ENCODE measurements around the gene KCTD17.

The KCTD17 gene, protein sequence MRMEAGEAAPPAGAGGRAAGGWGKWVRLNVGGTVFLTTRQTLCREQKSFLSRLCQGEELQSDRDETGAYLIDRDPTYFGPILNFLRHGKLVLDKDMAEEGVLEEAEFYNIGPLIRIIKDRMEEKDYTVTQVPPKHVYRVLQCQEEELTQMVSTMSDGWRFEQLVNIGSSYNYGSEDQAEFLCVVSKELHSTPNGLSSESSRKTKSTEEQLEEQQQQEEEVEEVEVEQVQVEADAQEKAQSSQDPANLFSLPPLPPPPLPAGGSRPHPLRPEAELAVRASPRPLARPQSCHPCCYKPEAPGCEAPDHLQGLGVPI

DNA sequence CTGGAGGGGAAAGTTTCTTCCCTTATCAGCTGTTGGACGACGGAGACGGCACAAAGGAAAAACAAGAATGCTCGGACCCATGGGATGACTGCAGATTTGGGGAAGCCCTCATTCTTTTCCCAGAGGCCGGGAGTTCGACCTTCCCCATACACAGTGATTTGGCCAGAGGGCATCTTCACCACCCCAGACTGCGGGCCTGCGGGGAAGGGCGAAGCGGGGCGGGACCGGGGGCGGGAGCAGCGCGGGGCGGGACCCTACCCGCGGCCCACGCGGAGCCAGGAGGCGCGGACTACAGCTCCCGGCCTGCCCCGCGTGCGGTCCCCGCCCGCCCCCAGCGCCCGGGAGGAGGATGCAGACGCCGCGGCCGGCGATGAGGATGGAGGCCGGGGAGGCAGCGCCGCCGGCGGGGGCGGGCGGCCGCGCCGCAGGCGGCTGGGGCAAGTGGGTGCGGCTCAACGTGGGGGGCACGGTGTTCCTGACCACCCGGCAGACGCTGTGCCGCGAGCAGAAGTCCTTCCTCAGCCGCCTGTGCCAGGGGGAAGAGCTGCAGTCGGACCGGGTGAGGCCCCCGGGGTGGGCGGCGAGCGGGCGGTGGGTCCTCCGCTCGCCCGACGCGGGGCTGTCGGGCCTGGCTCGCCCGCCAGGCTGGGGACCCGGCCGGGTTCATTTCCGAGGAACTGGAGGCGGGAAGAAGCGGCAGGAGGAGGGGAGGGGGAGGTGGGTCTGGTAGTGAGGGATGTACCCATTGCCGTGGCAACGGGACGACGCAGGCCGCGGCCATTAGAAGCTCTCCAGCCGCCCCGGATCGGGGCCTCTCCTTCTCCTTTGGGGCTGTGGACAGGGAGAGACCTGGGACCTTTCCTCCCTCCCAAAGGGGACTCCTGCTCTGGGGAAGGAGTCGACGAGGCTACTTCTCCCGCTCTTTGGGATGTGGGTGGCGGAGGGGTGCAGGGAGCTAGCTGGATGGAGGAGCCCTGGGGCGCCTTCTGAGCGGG, at the start of gene KCTD17:
TSS of gene KCTD17 (plus strand) at position 352 of the 995 bp plus-strand sequence. CDS start at position 371, 19 bp downstream.
- DNase-seq (ENCODE audit: low spot score), result peak; percentile 97

- no peak for DNase-seq (ENCODE audit: low spot score)
These were observed 49.7 kb upstream of the KCTD17 start for GRCh38 chr22:37001826-37002225.

- no peak for DNase-seq (ENCODE audit: low spot score)
These were observed 48.9 kb upstream of the KCTD17 start for GRCh38 chr22:37002633-37003032.

DNA sequence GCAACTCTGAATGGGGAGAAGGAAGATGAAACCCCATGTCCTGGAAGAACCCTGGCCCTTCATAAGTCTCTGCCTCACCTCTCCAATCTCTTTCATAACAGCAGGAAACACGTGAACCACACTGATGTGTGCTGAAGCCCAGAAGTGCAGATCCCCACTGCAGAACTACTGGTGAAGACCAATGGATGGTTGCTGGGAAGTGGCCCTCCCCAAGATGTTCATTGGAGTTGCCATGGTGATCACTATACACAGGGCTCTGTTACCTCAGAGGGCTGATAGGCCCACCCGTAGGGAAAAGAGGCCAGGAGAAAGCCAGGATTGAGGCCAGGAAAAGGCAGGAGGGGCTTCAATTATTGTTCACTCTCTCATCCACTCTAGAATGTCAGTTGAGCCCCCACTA, 43.9 kb upstream of the KCTD17 start:
- DNase-seq (ENCODE audit: low spot score), result no peak

DNA sequence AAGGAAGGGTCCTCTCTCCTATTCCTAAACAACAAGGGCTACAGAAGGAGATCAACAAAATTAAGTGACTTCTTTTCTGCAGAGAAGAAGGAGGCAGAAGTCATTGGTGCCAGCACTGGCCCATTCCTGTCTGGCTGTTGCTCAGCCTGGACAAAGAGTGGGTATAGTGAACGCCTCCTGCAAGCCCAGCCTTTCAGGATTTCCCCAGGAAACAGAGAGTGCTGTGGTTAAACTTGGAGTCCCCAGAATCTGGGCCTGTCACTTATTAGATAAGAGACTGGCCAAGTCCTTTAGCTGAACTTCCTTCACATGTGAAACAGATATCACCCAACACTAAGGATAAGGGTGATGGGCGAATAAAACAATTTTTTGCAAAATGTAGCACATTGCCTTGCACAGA, 43.2 kb upstream of the KCTD17 start:
- no peak for DNase-seq (ENCODE audit: low spot score)

DNA sequence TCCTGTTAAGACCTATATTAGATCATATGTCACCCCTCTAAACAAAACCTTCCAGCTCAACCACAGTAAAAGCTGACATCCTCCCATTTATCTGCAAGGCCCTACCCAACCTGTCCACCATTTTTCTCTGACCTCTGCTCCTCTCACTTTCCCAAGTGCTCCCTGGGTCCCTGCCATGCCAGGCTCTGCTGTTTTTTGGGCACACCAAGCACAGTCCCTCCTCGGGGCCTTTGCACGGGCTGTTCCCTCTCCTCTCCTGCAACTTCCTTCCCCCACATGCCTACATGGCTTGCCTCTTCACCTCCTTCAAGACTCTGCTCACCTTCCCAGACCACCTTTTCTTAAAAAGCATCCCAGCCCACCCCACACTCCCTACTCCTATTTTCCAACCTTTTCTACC, 42.1 kb upstream of the KCTD17 start:
- DNase-seq (ENCODE audit: low spot score), result no peak

DNA sequence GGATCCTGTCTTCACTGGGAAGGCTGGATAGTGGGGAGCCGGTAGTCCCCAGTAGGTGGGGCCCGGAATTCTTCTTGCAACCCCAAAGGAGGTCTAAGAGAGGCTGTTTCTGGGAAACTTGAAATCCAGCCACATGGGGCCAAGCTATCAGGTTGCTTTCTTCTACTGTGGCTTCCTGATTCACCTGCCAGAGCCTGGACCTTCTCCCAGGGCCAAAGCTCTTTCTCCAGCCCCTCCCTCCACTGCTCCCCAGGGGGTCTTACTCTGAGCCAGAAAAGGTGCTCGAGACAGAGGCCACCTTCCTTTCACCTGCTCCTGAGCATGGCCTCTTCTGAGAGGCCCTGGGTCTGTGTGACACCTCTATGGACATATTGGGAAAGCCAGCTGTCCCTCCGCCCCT, 41.4 kb upstream of the KCTD17 start:
- DNase-seq (ENCODE audit: low spot score), result no peak

DNA sequence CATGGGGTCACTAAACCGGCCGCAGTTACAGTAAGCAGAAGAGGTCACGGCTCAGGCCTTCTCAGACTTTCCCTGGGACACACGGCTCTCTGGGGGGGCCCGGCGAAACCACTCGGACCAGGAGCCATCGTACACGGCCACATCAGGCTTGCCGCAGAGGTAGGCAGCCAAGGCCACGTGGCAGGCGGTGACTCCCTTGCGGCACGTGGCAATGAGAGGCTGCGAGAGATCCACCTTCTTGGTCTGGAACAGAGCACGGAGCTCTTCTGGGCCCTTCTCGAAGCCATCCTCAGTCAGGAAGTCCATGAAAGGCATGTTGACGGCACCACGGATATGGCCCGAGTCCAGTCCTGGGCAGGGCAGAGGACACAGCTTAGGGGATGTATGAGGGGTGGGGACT, 40.6 kb upstream of the KCTD17 start:
- no peak for DNase-seq (ENCODE audit: low spot score)

DNA sequence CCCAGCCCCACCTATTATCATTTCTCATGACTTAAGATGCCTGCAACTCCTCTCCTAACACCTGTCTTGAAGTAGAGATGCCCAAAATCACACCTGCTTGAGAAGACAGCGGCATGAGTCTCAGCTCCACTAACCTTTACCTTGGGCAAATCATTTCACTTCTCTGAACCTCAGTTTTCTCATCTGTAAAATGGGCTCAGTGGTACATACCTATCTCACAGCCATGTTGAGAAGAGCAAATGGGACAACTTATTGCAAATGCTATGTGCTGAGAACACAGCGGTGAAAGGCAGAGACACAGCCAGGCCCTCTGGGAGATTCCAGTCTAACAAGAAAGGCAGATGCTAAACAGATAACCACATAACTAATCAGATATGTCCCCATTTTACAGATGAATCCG, 40.1 kb upstream of the KCTD17 start:
- no peak for DNase-seq (ENCODE audit: low spot score)

GRCh38 chr22:37012262-37012904, 39.2 kb upstream of the KCTD17 start:
- DNase-seq (ENCODE audit: low spot score), result no peak

DNA sequence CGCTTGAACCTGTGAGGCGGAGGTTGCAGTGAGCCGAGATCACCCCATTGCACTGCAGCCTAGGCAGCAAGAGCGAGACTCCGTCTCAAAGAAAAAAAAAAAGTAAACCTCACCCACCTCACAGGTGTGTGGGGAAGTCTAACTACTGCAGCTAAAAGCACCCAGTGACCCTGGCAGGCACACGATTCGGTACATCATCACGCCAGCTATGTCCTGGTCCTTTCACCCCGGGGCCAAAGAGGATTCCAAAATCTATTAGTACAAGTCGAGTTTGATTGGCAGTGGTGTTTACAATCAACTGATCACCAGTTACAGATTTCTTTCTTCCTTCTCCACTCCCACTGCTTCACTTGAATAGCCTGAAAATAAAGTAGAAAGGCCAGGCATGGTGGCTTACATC, 38.6 kb upstream of the KCTD17 start:
- no peak for DNase-seq (ENCODE audit: low spot score)

GRCh38 chr22:37014415-37014806, 37.1 kb upstream of the KCTD17 start:
- DNase-seq (ENCODE audit: low spot score), result no peak

GRCh38 chr22:37014835-37015586, 36.5 kb upstream of the KCTD17 start:
- DNase-seq (ENCODE audit: low spot score), result no peak

- no peak for DNase-seq (ENCODE audit: low spot score)
These were observed 36.0 kb upstream of the KCTD17 start for GRCh38 chr22:37015587-37015878.

- DNase-seq (ENCODE audit: low spot score), result no peak
These were observed 35.2 kb upstream of the KCTD17 start for GRCh38 chr22:37016134-37016910.

GRCh38 chr22:37017356-37017755, 34.2 kb upstream of the KCTD17 start:
- DNase-seq (ENCODE audit: low spot score), result no peak

- DNase-seq (ENCODE audit: low spot score), result no peak
These were observed 33.3 kb upstream of the KCTD17 start for GRCh38 chr22:37018086-37018814.

DNA sequence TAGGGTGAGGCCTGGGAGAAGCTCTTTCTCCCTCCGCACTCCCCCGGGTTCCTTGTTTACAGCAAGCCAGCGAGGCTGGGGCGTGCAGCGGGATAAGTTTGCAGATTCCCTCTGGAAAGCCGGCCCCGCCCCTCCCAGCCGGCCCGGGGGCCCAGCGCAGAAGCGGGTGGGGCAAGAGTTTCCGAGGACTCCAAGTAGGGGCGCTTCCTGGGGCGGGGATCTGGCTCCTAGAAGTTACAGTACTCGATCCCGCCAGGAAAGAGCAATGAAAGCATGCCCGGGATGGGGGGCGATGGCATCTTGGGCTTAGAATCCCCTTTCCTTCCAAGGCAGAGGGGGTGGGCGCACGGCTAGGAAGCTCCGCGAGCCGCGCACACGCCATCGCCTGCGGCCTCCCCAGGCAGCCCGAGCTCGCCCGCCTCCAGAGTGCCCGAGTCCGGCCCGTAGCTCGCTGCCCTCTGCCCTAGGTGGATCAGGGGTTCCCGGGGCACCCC, 32.7 kb upstream of the KCTD17 start:
- peak; percentile 59 for DNase-seq (ENCODE audit: low spot score)

- DNase-seq (ENCODE audit: low spot score), result peak; percentile 91
These were observed 32.0 kb upstream of the KCTD17 start, which contains the start of the genes MPST and TST for GRCh38 chr22:37019309-37020191. TSS of gene MPST (plus strand) at chr22:37019742. CDS start at chr22:37019837, 95 bp downstream. TSS of gene TST (minus strand) at chr22:37019447. CDS start at chr22:37018732, 715 bp downstream.

Measured in AG08396 (cell line).